Dedifferentiated amniotic fluid mesenchymal stem cell (primary cell): ENCODE data around the gene CPT1A.

Source experiments
- DNase-seq: peaks from one replicate; pipeline ENCODE4 v3.0.0-alpha.2; 2016; ENCODE audit errors: extremely low spot score

Gene CPT1A

GRCh38 chr11:68831124-68831523 is 10.6 kb downstream of the CPT1A start:
- no peak for DNase-seq

- no peak for DNase-seq
These were observed 12.1 kb downstream of the CPT1A start for GRCh38 chr11:68829581-68829980.

- DNase-seq: no peak
These were observed 12.8 kb downstream of the CPT1A start for GRCh38 chr11:68828957-68829356.

- DNase-seq: no peak
These were observed 13.4 kb downstream of the CPT1A start for GRCh38 chr11:68828155-68828931.

GRCh38 chr11:68827733-68828132 is 14.0 kb downstream of the CPT1A start:
- DNase-seq: no peak

- no peak for DNase-seq
These were observed 15.0 kb downstream of the CPT1A start for GRCh38 chr11:68826726-68827125.

- DNase-seq: no peak
These were observed 16.1 kb downstream of the CPT1A start for GRCh38 chr11:68825571-68825970.

GRCh38 chr11:68822546-68822945 is 19.2 kb downstream of the CPT1A start:
- DNase-seq: no peak

GRCh38 chr11:68821670-68822069 is 20.0 kb downstream of the CPT1A start:
- no peak for DNase-seq

GRCh38 chr11:68819362-68819761 is 22.4 kb downstream of the CPT1A start:
- no peak for DNase-seq

- no peak for DNase-seq
These were observed 23.5 kb downstream of the CPT1A start for GRCh38 chr11:68818181-68818580.

- no peak for DNase-seq
These were observed 24.2 kb downstream of the CPT1A start for GRCh38 chr11:68817554-68817953.

- DNase-seq: no peak
These were observed 24.7 kb downstream of the CPT1A start for GRCh38 chr11:68816917-68817419.

GRCh38 chr11:68816251-68816776 is 25.4 kb downstream of the CPT1A start:
- DNase-seq: no peak

GRCh38 chr11:68813773-68814172 is 27.9 kb downstream of the CPT1A start:
- DNase-seq: no peak

GRCh38 chr11:68812526-68812925 is 29.2 kb downstream of the CPT1A start:
- no peak for DNase-seq

- DNase-seq: no peak
These were observed 31.6 kb downstream of the CPT1A start for GRCh38 chr11:68810164-68810563.

GRCh38 chr11:68809506-68809905 is 32.2 kb downstream of the CPT1A start:
- no peak for DNase-seq

- DNase-seq: no peak
These were observed 32.9 kb downstream of the CPT1A start for GRCh38 chr11:68808787-68809186.

GRCh38 chr11:68806931-68807844 is 34.5 kb downstream of the CPT1A start:
- DNase-seq: no peak

- no peak for DNase-seq
These were observed 36.9 kb downstream of the CPT1A start for GRCh38 chr11:68804786-68805185.

GRCh38 chr11:68803766-68804165 is 38.0 kb downstream of the CPT1A start:
- DNase-seq: no peak
